Osteoblast (primary cell): ENCODE measurements around the gene TIMM13. TPM values are rescaled to one million over a fixed set of nuclear protein-coding genes. Genes with fewer than 3 reads are reported as not detected.

Experiments used
- DNase-seq: peaks from one replicate; pipeline ENCODE4 v3.0.0; 2011; ENCODE audit warnings: low spot score, mixed read lengths; ENCODE audit not compliant: insufficient read length; ENCODE audit errors: missing footprints
- H2AFZ ChIP-seq: 2 replicates; pipeline ENCODE4 v1.6.0; 2011; ENCODE audit warnings: mild to moderate bottlenecking, low read length
- H3K27ac ChIP-seq: 2 replicates; pipeline ENCODE4 v1.5.1; 2011; ENCODE audit warnings: mild to moderate bottlenecking, low read depth, low read length, moderate library complexity
- H3K27me3 ChIP-seq: 2 replicates; pipeline ENCODE4 v1.6.0; 2012; ENCODE audit warnings: mild to moderate bottlenecking, control low read depth, inconsistent platforms, low read length, moderate library complexity; ENCODE audit not compliant: insufficient read depth
- H3K36me3 ChIP-seq: 2 replicates; pipeline ENCODE4 v1.5.1; 2011; ENCODE audit warnings: mild to moderate bottlenecking, low read length, control low read depth, moderate library complexity; ENCODE audit not compliant: insufficient read depth
- H3K4me1 ChIP-seq: 2 replicates; pipeline ENCODE4 v1.5.1; 2011; ENCODE audit warnings: mild to moderate bottlenecking, low read length, control low read depth, moderate library complexity; ENCODE audit not compliant: insufficient read depth
- H3K4me2 ChIP-seq: 2 replicates; pipeline ENCODE4 v1.6.0; 2011; ENCODE audit warnings: mild to moderate bottlenecking, low read length; ENCODE audit not compliant: insufficient read depth
- H3K4me3 ChIP-seq: fragments of 200-600 bp; sonication (generic); 3 replicates; pipeline ENCODE4 v1.5.1; 2012; ENCODE audit warnings: mild to moderate bottlenecking, low read length, inconsistent platforms; ENCODE audit not compliant: insufficient read depth
- H3K79me2 ChIP-seq: 2 replicates; pipeline ENCODE4 v1.6.0; 2012; ENCODE audit warnings: mild to moderate bottlenecking, low read length, control low read depth, inconsistent platforms; ENCODE audit not compliant: insufficient read depth
- H3K9me3 ChIP-seq: 2 replicates; pipeline ENCODE4 v1.5.1; 2011; ENCODE audit warnings: low read depth, low read length, control low read depth
- H4K20me1 ChIP-seq: 2 replicates; pipeline ENCODE4 v1.6.0; 2012; ENCODE audit warnings: mild to moderate bottlenecking, low read length, control low read depth; ENCODE audit not compliant: insufficient read depth
- total RNA-seq: library from RNA; depleted of rRNA; stranded (reverse); fragments of >200 nt; gene quantifications from 2 replicates; pipeline ENCODE4 v1.2.3, GENCODE V29; 2012
- TF ChIP-seq, protein P1 (sequence below): IDR thresholded peaks from 2 replicates; pipeline ENCODE4 v1.5.1; 2011; ENCODE audit warnings: mild to moderate bottlenecking, low read depth, low read length, moderate library complexity; ENCODE audit errors: extremely low read depth

The TIMM13 gene
- total RNA-seq, 1 donor = 27.9 TPM

GRCh38 chr19:2425622-2426581, 1.5 kb downstream of the TIMM13 start:
- H3K79me2 ChIP-seq = peaks cover 52% of the 10 kb centered on the region
- H4K20me1 ChIP-seq = peaks cover 21% of the 10 kb centered on the region
- peak; percentile 87 for DNase-seq
- peak overlapping the region; percentile 96 for H3K27ac ChIP-seq
- TF ChIP-seq, protein P1, sequence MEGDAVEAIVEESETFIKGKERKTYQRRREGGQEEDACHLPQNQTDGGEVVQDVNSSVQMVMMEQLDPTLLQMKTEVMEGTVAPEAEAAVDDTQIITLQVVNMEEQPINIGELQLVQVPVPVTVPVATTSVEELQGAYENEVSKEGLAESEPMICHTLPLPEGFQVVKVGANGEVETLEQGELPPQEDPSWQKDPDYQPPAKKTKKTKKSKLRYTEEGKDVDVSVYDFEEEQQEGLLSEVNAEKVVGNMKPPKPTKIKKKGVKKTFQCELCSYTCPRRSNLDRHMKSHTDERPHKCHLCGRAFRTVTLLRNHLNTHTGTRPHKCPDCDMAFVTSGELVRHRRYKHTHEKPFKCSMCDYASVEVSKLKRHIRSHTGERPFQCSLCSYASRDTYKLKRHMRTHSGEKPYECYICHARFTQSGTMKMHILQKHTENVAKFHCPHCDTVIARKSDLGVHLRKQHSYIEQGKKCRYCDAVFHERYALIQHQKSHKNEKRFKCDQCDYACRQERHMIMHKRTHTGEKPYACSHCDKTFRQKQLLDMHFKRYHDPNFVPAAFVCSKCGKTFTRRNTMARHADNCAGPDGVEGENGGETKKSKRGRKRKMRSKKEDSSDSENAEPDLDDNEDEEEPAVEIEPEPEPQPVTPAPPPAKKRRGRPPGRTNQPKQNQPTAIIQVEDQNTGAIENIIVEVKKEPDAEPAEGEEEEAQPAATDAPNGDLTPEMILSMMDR = no peak
- peaks cover 19% of the 10 kb centered on the region for H3K36me3 ChIP-seq
- peak overlapping the region; percentile 99 for H3K4me3 ChIP-seq
- H3K9me3 ChIP-seq = no peaks in the 10 kb centered on the region
- no peaks in the 10 kb centered on the region for H3K27me3 ChIP-seq
- no peak overlapping the region for H2AFZ ChIP-seq
- H3K4me2 ChIP-seq = peak overlapping the region; percentile 96
- peaks cover 24% of the 10 kb centered on the region for H3K4me1 ChIP-seq

GRCh38 chr19:2424686-2425621, 2.4 kb downstream of the TIMM13 start:
- Histone ChIP-seq H3K4me2 (peak overlapping the region; percentile 96), H4K20me1 (peaks cover 26% of the 10 kb centered on the region), H3K79me2 (peaks cover 52% of the 10 kb centered on the region), H3K27me3 (no peaks in the 10 kb centered on the region), H3K27ac (no peak overlapping the region), H3K9me3 (no peaks in the 10 kb centered on the region), H2AFZ (no peak overlapping the region), H3K4me1 (peaks cover 24% of the 10 kb centered on the region), H3K36me3 (peaks cover 13% of the 10 kb centered on the region), H3K4me3 (peak overlapping the region; percentile 30)
- peak; percentile 96 for DNase-seq
- TF ChIP-seq, protein P1 = no peak

GRCh38 chr19:2423915-2424685, 3.3 kb downstream of the TIMM13 start:
- no peaks in the 10 kb centered on the region for H3K9me3 ChIP-seq
- H3K4me2 ChIP-seq = no peak overlapping the region
- H2AFZ ChIP-seq = no peak overlapping the region
- no peak overlapping the region for H3K4me3 ChIP-seq
- peaks cover 21% of the 10 kb centered on the region for H3K4me1 ChIP-seq
- no peaks in the 10 kb centered on the region for H3K27me3 ChIP-seq
- H3K79me2 ChIP-seq = peaks cover 52% of the 10 kb centered on the region
- no peak overlapping the region for H3K27ac ChIP-seq
- peak; percentile 62 for DNase-seq
- peaks cover 10% of the 10 kb centered on the region for H3K36me3 ChIP-seq
- TF ChIP-seq, protein P1 = no peak
- H4K20me1 ChIP-seq = peaks cover 30% of the 10 kb centered on the region
